Esophagus squamous epithelium (tissue), 5 donors: Measurements from ENCODE around the gene FOXP4. TPM values are rescaled to one million over a fixed set of nuclear protein-coding genes. Genes with fewer than 3 reads are reported as not detected.
A peak's percentile ranks its signal among the peaks of the same experiment; 100 is the strongest.

Source experiments
- DNase-seq: peaks from one replicate; lab custom pipeline; 2025; lab: John Stamatoyannopoulos, UW
- H3K27ac ChIP-seq, 4 donors: fragments of 200-600 bp; sonication (generic); one replicate each; pipeline ENCODE4 v1.5.1; 2016 to 2019; ENCODE audit warnings: mild to moderate bottlenecking in 1 of 4
- H3K27me3 ChIP-seq, 4 donors: fragments of 200-600 bp; sonication (generic); 1 replicate in 3 of 4; 2 replicates in 1 of 4; pipeline versions ENCODE4 v1.5.1 to v1.6.0; 2017 to 2021; ENCODE audit warnings: antibody characterized with exemption in 1 of 4
- H3K36me3 ChIP-seq, 3 donors: fragments of 200-600 bp; sonication (generic); one replicate each; pipeline ENCODE4 v1.5.1; 2016 to 2019
- H3K4me1 ChIP-seq, 3 donors: fragments of 200-600 bp; sonication (generic); one replicate each; pipeline ENCODE4 v1.5.1; 2017 to 2019
- H3K4me3 ChIP-seq, 4 donors: fragments of 200-600 bp; sonication (generic); 1 replicate in 3 of 4; 2 replicates in 1 of 4; pipeline ENCODE4 v1.5.1; 2016 to 2019; ENCODE audit warnings: mild to moderate bottlenecking in 2 of 4, moderate library complexity in 1 of 4
- H3K9me3 ChIP-seq, 3 donors: fragments of 200-600 bp; sonication (generic); one replicate each; pipeline ENCODE4 v1.5.1; 2016 to 2019
- CTCF ChIP-seq, 6 experiments: fragments of 450-650 bp in 4 of 6; fragments of 200-600 bp in 2 of 6; sonication (generic) in 2 of 6; IDR thresholded peaks; one replicate each; pipeline ENCODE4 v1.5.1; 2016 to 2019; ENCODE audit warnings: antibody characterized with exemption in 6 of 6, mild to moderate bottlenecking in 4 of 6, moderate library complexity in 4 of 6
- POLR2A ChIP-seq, 4 donors: fragments of 450-650 bp; IDR thresholded peaks; one replicate each; pipeline ENCODE4 v1.6.1; 2017; ENCODE audit warnings: antibody characterized with exemption in 4 of 4, mild to moderate bottlenecking in 4 of 4, moderate library complexity in 3 of 4
- WGBS, 2 donors: methylation state at CpG; one replicate each; pipeline ENCODE4 v1.1.5; 2018; 5-methylcytosine and 5-hydroxymethylcytosine counted together
- intact Hi-C: fragments of 100-400 bp; cut with DNase I; formaldehyde crosslinking; loops from one replicate; pipeline ENCODE4 v1.15.0; 2022
- total RNA-seq, 4 donors: library from RNA; depleted of rRNA; stranded (reverse); fragments of >200 nt; gene quantifications; one replicate each; pipeline ENCODE4 v1.1.0, GENCODE V29; 2016
- donor health status: DM: yes; HTN: yes; CAD: no.

Gene FOXP4
- total RNA-seq, 4 donors from 2014 or later, result 2.2 to 10.3 (median 6.8) TPM

- H3K4me3 ChIP-seq, result no peak overlapping the region
- TF ChIP-seq CTCF (IDR thresholded peaks at IDR 0.05), result no peak
- TF ChIP-seq POLR2A (IDR thresholded peaks at IDR 0.05), result no peak
- peaks cover 17 to 34% (median 23%) of the 10 kb centered on the region in 3 donors for H3K4me1 ChIP-seq
- intact Hi-C loops, result no loop called here
- H3K27me3 ChIP-seq, result peaks cover 0 to 64% (median 0%) of the 10 kb centered on the region in 4 donors
- H3K27ac ChIP-seq, result no peak overlapping the region
- H3K36me3 ChIP-seq, result no peaks in the 10 kb centered on the region
- H3K9me3 ChIP-seq, result no peaks in the 10 kb centered on the region
- WGBS, 2 donors, result 23 to 31% methylated on average over 3 of the region's 3 CpGs
- no peak for DNase-seq
Observed at GRCh38 chr6:41500561-41500960, 45.6 kb upstream of the FOXP4 start.

- Histone ChIP-seq H3K27ac (peak overlapping the region in 1 of 4 donors; percentile 66), H3K27me3 (peaks cover 0 to 73% (median 0%) of the 10 kb centered on the region in 4 donors)
- intact Hi-C loops, result no loop called here
Observed at GRCh38 chr6:41502566-41502916, 43.6 kb upstream of the FOXP4 start.

GRCh38 chr6:41502917-41503671 lies 43.1 kb upstream of the FOXP4 start:
- Histone ChIP-seq H3K27ac (peak overlapping the region in 2 of 4 donors; percentile 66 to 72), H3K9me3 (no peaks in the 10 kb centered on the region), H3K36me3 (no peaks in the 10 kb centered on the region), H3K27me3 (peaks cover 0 to 74% (median 0%) of the 10 kb centered on the region in 4 donors), H3K4me3 (peak overlapping the region in 2 of 4 donors; percentile 41 to 61), H3K4me1 (peaks cover 22 to 48% (median 23%) of the 10 kb centered on the region in 3 donors)
- no peak for DNase-seq
- 45 to 52% methylated on average over 16 to 18 of the region's 27 CpGs for WGBS, 2 donors
- TF ChIP-seq POLR2A (IDR thresholded peaks at IDR 0.05) (no peak), CTCF (IDR thresholded peaks at IDR 0.05) (no peak)
- intact Hi-C loops, result no loop called here

More at GRCh38 chr6:41502566-41502916, 43.6 kb upstream of the FOXP4 start:
- H3K9me3 ChIP-seq, result no peaks in the 10 kb centered on the region
- DNase-seq, result no peak
- no peak overlapping the region for H3K4me3 ChIP-seq
- no peaks in the 10 kb centered on the region for H3K36me3 ChIP-seq
- no peak for TF ChIP-seq POLR2A (IDR thresholded peaks at IDR 0.05)
- no peak for TF ChIP-seq CTCF (IDR thresholded peaks at IDR 0.05)
- H3K4me1 ChIP-seq, result peaks cover 22 to 48% (median 23%) of the 10 kb centered on the region in 3 donors
- WGBS, 2 donors, result 75 to 92% methylated on average over 1 to 3 of the region's 5 CpGs

GRCh38 chr6:41503827-41504465 lies 42.2 kb upstream of the FOXP4 start:
- DNase-seq, result no peak
- Histone ChIP-seq H3K27ac (peak overlapping the region in 3 of 4 donors; percentile 57 to 79 (median 72)), H3K36me3 (no peaks in the 10 kb centered on the region), H3K4me1 (peaks cover 22 to 48% (median 23%) of the 10 kb centered on the region in 3 donors), H3K4me3 (peak overlapping the region in 3 of 4 donors; percentile 26 to 61 (median 41)), H3K27me3 (peaks cover 0 to 78% (median 0%) of the 10 kb centered on the region in 4 donors), H3K9me3 (no peaks in the 10 kb centered on the region)
- WGBS, 2 donors, result 1 to 3% methylated on average over 6 to 13 of the region's 52 CpGs
- intact Hi-C loops, result no loop called here
- no peak for TF ChIP-seq CTCF (IDR thresholded peaks at IDR 0.05)
- TF ChIP-seq POLR2A (IDR thresholded peaks at IDR 0.05), result no peak
